ENCODE measurements around the gene AADACL2. TPM values are rescaled to one million over a fixed set of nuclear protein-coding genes. Genes with fewer than 3 reads are reported as not detected.

The AADACL2 gene
- total and polyA plus RNA-seq, 8 donors, result not detected

DNA sequence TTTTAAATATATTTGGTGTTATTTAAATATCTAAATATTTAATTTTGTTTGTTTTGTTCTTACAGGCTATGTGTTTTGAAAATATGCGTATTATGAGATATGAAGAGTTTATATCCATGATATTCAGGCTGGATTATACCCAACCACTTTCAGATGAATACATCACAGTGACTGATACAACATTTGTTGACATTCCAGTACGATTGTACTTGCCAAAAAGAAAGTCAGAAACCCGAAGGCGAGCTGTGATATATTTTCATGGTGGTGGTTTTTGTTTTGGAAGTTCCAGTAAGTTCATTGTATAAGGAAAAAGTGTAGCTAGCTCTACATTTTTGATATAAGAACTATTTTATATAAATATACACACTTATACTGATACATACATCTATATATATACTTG is 6.9 kb downstream of the AADACL2 start:
- intact Hi-C loops (cut with DNase I), result no loop called here
- no peak overlapping the region for H3K4me3 ChIP-seq
- H3K4me1 ChIP-seq, result no peaks in the 10 kb centered on the region
- H3K27ac ChIP-seq, result no peak overlapping the region
- no peaks in the 10 kb centered on the region for H3K27me3 ChIP-seq
- no peaks in the 10 kb centered on the region for H3K36me3 ChIP-seq
- TF ChIP-seq, protein P1, sequence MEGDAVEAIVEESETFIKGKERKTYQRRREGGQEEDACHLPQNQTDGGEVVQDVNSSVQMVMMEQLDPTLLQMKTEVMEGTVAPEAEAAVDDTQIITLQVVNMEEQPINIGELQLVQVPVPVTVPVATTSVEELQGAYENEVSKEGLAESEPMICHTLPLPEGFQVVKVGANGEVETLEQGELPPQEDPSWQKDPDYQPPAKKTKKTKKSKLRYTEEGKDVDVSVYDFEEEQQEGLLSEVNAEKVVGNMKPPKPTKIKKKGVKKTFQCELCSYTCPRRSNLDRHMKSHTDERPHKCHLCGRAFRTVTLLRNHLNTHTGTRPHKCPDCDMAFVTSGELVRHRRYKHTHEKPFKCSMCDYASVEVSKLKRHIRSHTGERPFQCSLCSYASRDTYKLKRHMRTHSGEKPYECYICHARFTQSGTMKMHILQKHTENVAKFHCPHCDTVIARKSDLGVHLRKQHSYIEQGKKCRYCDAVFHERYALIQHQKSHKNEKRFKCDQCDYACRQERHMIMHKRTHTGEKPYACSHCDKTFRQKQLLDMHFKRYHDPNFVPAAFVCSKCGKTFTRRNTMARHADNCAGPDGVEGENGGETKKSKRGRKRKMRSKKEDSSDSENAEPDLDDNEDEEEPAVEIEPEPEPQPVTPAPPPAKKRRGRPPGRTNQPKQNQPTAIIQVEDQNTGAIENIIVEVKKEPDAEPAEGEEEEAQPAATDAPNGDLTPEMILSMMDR (IDR thresholded peaks at IDR 0.05), result no peak
- H3K9me3 ChIP-seq, result no peaks in the 10 kb centered on the region
- peak in 2 of 4 donors; percentile 9 to 13 for DNase-seq
- no peak for ATAC-seq

DNA sequence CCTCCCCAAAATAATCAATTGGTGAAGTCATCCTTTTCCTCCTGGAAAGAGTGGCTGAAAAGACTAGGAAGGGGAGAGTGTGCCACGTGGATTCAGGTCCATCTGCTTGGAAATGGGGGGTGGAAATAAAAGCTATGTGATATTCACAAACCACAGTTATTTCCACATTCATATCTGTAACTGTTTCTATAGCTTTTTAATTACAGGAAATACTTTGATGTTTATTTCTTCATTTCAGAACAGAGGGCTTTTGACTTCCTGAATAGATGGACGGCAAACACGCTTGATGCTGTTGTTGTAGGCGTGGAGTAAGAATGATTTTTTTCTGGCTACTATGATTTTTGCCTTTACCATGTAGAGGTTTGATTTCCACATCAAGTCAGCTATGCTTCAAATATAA is 10.1 kb downstream of the AADACL2 start:
- Histone ChIP-seq H3K4me3 (no peak overlapping the region), H3K27me3 (no peaks in the 10 kb centered on the region), H3K9me3 (peaks cover 0 to 6% of the 10 kb centered on the region in 2 donors), H3K36me3 (no peaks in the 10 kb centered on the region), H3K4me1 (no peaks in the 10 kb centered on the region), H3K27ac (no peak overlapping the region)
- ATAC-seq (no peak), DNase-seq (no peak)
- TF ChIP-seq, protein P1 (IDR thresholded peaks at IDR 0.05), result no peak
- intact Hi-C loops (cut with DNase I), result no loop called here

DNA sequence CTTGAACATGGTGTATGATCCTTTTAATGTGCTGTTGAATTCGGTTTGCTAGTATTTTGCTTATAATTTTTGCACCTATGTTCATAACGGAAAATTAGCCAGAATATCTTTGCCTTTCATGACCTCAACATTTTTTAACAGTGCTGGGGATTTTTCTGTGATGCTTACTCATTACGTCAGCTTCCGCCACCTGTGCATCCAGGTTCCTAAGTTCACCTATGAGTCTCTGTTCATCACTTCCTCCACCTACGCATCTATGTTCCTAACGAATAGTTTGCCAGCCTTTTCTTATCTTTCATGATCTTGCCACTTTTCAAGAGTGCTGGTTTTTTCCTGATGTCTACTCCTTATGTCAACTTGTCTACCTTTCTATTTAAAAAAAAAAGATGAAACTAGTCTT is 16.5 kb downstream of the AADACL2 start:
- intact Hi-C loops (cut with DNase I), result no loop called here
- TF ChIP-seq, protein P1 (IDR thresholded peaks at IDR 0.05), result no peak
- DNase-seq, result no peak
- Histone ChIP-seq H3K9me3 (peaks cover 0 to 9% of the 10 kb centered on the region in 2 donors), H3K4me3 (no peak overlapping the region), H3K4me1 (peaks cover 0 to 12% of the 10 kb centered on the region in 2 donors), H3K27me3 (no peaks in the 10 kb centered on the region), H3K36me3 (no peaks in the 10 kb centered on the region), H3K27ac (no peak overlapping the region)
- ATAC-seq, result no peak

DNA sequence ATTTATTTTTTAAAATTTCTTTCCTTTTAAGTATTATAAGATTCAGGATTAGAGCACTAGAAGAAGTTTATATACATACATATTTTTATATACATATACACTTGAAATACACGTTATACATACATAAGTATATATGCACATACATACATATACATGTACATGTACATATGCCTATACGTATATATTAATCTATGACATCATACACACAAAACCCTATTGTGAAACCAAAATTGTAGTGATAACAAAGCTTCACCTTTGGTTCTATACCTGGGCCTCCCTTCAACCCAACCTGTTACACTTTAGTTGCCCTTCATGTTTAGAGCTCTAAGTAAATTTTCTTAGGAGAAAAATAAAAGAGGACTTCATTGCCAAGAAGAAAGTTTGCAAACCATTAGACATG is 17.0 kb downstream of the AADACL2 start:
- no peaks in the 10 kb centered on the region for H3K36me3 ChIP-seq
- no peak overlapping the region for H3K4me3 ChIP-seq
- ATAC-seq (no peak), DNase-seq (no peak)
- peaks cover 0 to 12% of the 10 kb centered on the region in 2 donors for H3K4me1 ChIP-seq
- peaks cover 0 to 9% of the 10 kb centered on the region in 2 donors for H3K9me3 ChIP-seq
- no peaks in the 10 kb centered on the region for H3K27me3 ChIP-seq
- H3K27ac ChIP-seq, result no peak overlapping the region
- TF ChIP-seq, protein P1 (IDR thresholded peaks at IDR 0.05), result no peak
- intact Hi-C loops (cut with DNase I), result no loop called here

DNA sequence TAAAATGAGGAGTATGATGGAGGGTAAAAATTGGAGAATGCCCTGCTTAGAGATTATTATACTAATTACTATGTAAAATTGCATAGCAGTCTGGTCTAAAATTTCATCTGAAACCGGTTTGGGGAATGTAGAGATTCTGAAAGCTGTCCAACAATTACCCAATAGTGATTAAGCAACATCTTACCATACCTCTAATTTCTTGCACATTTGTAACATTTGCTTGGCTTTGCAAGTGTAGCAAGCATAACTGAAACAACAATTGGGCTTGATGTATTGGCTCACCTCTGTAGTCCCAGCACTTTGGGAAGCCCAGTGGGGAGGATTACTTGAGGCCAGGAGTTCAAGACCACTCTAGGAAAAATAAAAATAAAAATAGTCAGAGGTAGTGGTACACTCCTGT is 17.4 kb downstream of the AADACL2 start:
- H3K4me1 ChIP-seq, result peaks cover 0 to 12% of the 10 kb centered on the region in 2 donors
- H3K36me3 ChIP-seq, result no peaks in the 10 kb centered on the region
- DNase-seq (peak in 2 of 4 donors; percentile 54 to 59), ATAC-seq (peak; percentile 61)
- TF ChIP-seq, protein P1 (IDR thresholded peaks at IDR 0.05), result no peak
- H3K27ac ChIP-seq, result no peak overlapping the region
- no peaks in the 10 kb centered on the region for H3K27me3 ChIP-seq
- intact Hi-C loops (cut with DNase I), result no loop called here
- peaks cover 0 to 9% of the 10 kb centered on the region in 2 donors for H3K9me3 ChIP-seq
- H3K4me3 ChIP-seq, result no peak overlapping the region

Data from left lung (tissue), 10 donors.